Osteocyte (in vitro differentiated cells): ENCODE data around the gene PHC2. TPM values are rescaled to one million over a fixed set of nuclear protein-coding genes. Genes with fewer than 3 reads are reported as not detected.
A peak's percentile ranks its signal among the peaks of the same experiment; 100 is the strongest.

ENCODE experiments used
- DNase-seq: peaks from one replicate; pipeline ENCODE4 v3.0.0; 2021; ENCODE audit warnings: mixed read lengths; ENCODE audit not compliant: unreplicated experiment; ENCODE audit errors: extremely low spot score
- H3K27ac Mint-ChIP-seq: one replicate; pipeline ENCODE4 v1.8.0; 2021; ENCODE audit warnings: mild to moderate bottlenecking, mixed read lengths; ENCODE audit not compliant: unreplicated experiment
- H3K27me3 Mint-ChIP-seq: one replicate; pipeline ENCODE4 v1.8.0; 2021; ENCODE audit warnings: mixed read lengths; ENCODE audit not compliant: unreplicated experiment
- H3K36me3 Mint-ChIP-seq: one replicate; pipeline ENCODE4 v1.8.0; 2021; ENCODE audit warnings: mixed read lengths; ENCODE audit not compliant: unreplicated experiment
- H3K4me1 Mint-ChIP-seq: one replicate; pipeline ENCODE4 v1.8.0; 2021; ENCODE audit warnings: mixed read lengths; ENCODE audit not compliant: unreplicated experiment
- H3K4me3 Mint-ChIP-seq: one replicate; pipeline ENCODE4 v1.8.0; 2021; ENCODE audit warnings: mild to moderate bottlenecking, moderate library complexity, mixed read lengths; ENCODE audit not compliant: unreplicated experiment
- H3K9me3 Mint-ChIP-seq: one replicate; pipeline ENCODE4 v1.8.0; 2021; ENCODE audit warnings: mixed read lengths; ENCODE audit not compliant: unreplicated experiment
- CTCF ChIP-seq: fragments of 200-600 bp; sonication (generic); IDR thresholded peaks from 2 replicates; pipeline ENCODE4 v1.5.0; 2021; ENCODE audit warnings: antibody characterized with exemption, mild to moderate bottlenecking, moderate library complexity
- total RNA-seq: library from RNA; stranded (reverse); gene quantifications from 2 replicates; pipeline ENCODE4 v1.2.1, GENCODE V29; 2021

The PHC2 gene
- total RNA-seq, 1 donor from 2014 or later, result 160 TPM

GRCh38 chr1:33305016-33305415 is 125.9 kb downstream of the PHC2 start:
- no peak for DNase-seq
- no peaks in the 10 kb centered on the region for H3K9me3 Mint-ChIP-seq
- H3K4me3 Mint-ChIP-seq, result no peak overlapping the region
- TF ChIP-seq CTCF, result no peak
- H3K27me3 Mint-ChIP-seq, result no peaks in the 10 kb centered on the region
- H3K27ac Mint-ChIP-seq, result peak overlapping the region; percentile 34
- H3K4me1 Mint-ChIP-seq, result peaks cover 22% of the 10 kb centered on the region
- peaks cover 9% of the 10 kb centered on the region for H3K36me3 Mint-ChIP-seq

GRCh38 chr1:33302325-33302724 is 128.6 kb downstream of the PHC2 start:
- Mint-ChIP-seq H3K27ac (no peak overlapping the region), H3K27me3 (no peaks in the 10 kb centered on the region), H3K4me3 (no peak overlapping the region), H3K36me3 (peaks cover 22% of the 10 kb centered on the region), H3K9me3 (no peaks in the 10 kb centered on the region), H3K4me1 (peaks cover 27% of the 10 kb centered on the region)
- TF ChIP-seq CTCF, result no peak
- DNase-seq, result no peak

- Mint-ChIP-seq H3K27me3 (no peaks in the 10 kb centered on the region), H3K9me3 (no peaks in the 10 kb centered on the region), H3K27ac (no peak overlapping the region), H3K4me3 (no peak overlapping the region), H3K36me3 (peaks cover 30% of the 10 kb centered on the region), H3K4me1 (peaks cover 27% of the 10 kb centered on the region)
- no peak for TF ChIP-seq CTCF
- DNase-seq, result no peak
Observed at GRCh38 chr1:33301273-33301984, 129.5 kb downstream of the PHC2 start.

- DNase-seq, result no peak
- peaks cover 20% of the 10 kb centered on the region for H3K4me1 Mint-ChIP-seq
- H3K9me3 Mint-ChIP-seq, result no peaks in the 10 kb centered on the region
- no peaks in the 10 kb centered on the region for H3K27me3 Mint-ChIP-seq
- H3K27ac Mint-ChIP-seq, result no peak overlapping the region
- peaks cover 35% of the 10 kb centered on the region for H3K36me3 Mint-ChIP-seq
- H3K4me3 Mint-ChIP-seq, result no peak overlapping the region
- TF ChIP-seq CTCF, result no peak
Observed at GRCh38 chr1:33300673-33301072, 130.2 kb downstream of the PHC2 start.

- Mint-ChIP-seq H3K9me3 (no peaks in the 10 kb centered on the region), H3K4me1 (peaks cover 14% of the 10 kb centered on the region), H3K4me3 (no peak overlapping the region), H3K36me3 (peaks cover 42% of the 10 kb centered on the region), H3K27ac (no peak overlapping the region), H3K27me3 (no peaks in the 10 kb centered on the region)
- DNase-seq, result no peak
- TF ChIP-seq CTCF, result no peak
Observed at GRCh38 chr1:33299461-33300155, 131.3 kb downstream of the PHC2 start.
